Liver (tissue), 9 donors: ENCODE measurements around the gene STK24. TPM values are rescaled to one million over a fixed set of nuclear protein-coding genes. Genes with fewer than 3 reads are reported as not detected.

Source experiments
- DNase-seq: peaks from one replicate; pipeline ENCODE4 v3.0.0-alpha.2; 2017; ENCODE audit warnings: low spot score
- H3K27ac ChIP-seq, 2 donors: one replicate each; pipeline ENCODE4 v1.7.0; 2013; ENCODE audit warnings: inconsistent platforms in 2 of 2, low read length in 2 of 2, control low read depth in 1 of 2, low read depth in 1 of 2, mild to moderate bottlenecking in 1 of 2
- H3K27me3 ChIP-seq, 4 donors: one replicate each; pipeline versions ENCODE4 v1.6.1 to v1.7.0; 2013; ENCODE audit warnings: low read length in 3 of 4, inconsistent platforms in 1 of 4, mild to moderate bottlenecking in 1 of 4, moderate library complexity in 1 of 4; ENCODE audit not compliant: control insufficient read depth in 4 of 4, insufficient read depth in 4 of 4
- H3K36me3 ChIP-seq, 4 donors: one replicate each; pipeline versions ENCODE4 v1.6.1 to v1.7.0; 2013; ENCODE audit warnings: low read length in 3 of 4, mild to moderate bottlenecking in 3 of 4, low read depth in 1 of 4, moderate library complexity in 1 of 4; ENCODE audit not compliant: control insufficient read depth in 4 of 4, insufficient read depth in 3 of 4
- H3K4me1 ChIP-seq, 4 donors: one replicate each; pipeline versions ENCODE4 v1.6.1 to v1.7.0; 2013; ENCODE audit warnings: low read length in 3 of 4, mild to moderate bottlenecking in 3 of 4, moderate library complexity in 1 of 4; ENCODE audit not compliant: control insufficient read depth in 4 of 4, insufficient read depth in 4 of 4
- H3K4me3 ChIP-seq, 3 donors: one replicate each; pipeline versions ENCODE4 v1.6.1 to v1.7.0; 2013; ENCODE audit warnings: low read length in 3 of 3, control low read depth in 1 of 3, low read depth in 1 of 3, mild to moderate bottlenecking in 1 of 3
- H3K9ac ChIP-seq, 2 donors: one replicate each; pipeline ENCODE4 v1.7.0; 2013; ENCODE audit warnings: low read length in 2 of 2, mild to moderate bottlenecking in 2 of 2, moderate library complexity in 2 of 2, control low read depth in 1 of 2, low read depth in 1 of 2
- H3K9me3 ChIP-seq, 4 donors: one replicate each; pipeline versions ENCODE4 v1.6.1 to v1.7.0; 2013; ENCODE audit warnings: low read length in 3 of 4; ENCODE audit not compliant: control insufficient read depth in 4 of 4
- EGR1 ChIP-seq, 2 donors: IDR thresholded peaks; 2 replicates each; pipeline ENCODE4 v1.6.1; 2016 to 2018; ENCODE audit warnings: antibody characterized with exemption in 2 of 2, low read depth in 2 of 2
- FOXA1 ChIP-seq: IDR thresholded peaks from 2 replicates; pipeline ENCODE4 v1.6.1; 2016; ENCODE audit warnings: antibody characterized with exemption
- GABPA ChIP-seq, 2 donors: IDR thresholded peaks in 1 of 2; conservative IDR thresholded peaks in 1 of 2; 2 replicates each; pipeline ENCODE4 v1.6.1; 2016; ENCODE audit warnings: antibody characterized with exemption in 2 of 2, mild to moderate bottlenecking in 1 of 2, moderate library complexity in 1 of 2
- HNF4A ChIP-seq, 2 donors: conservative IDR thresholded peaks; 2 replicates each; pipeline ENCODE4 v1.6.1; 2016; ENCODE audit warnings: antibody characterized with exemption in 2 of 2, mild to moderate bottlenecking in 2 of 2
- HNF4G ChIP-seq: IDR thresholded peaks from 2 replicates; pipeline ENCODE4 v1.6.1; 2016; ENCODE audit warnings: antibody characterized with exemption
- JUND ChIP-seq, 2 donors: IDR thresholded peaks; 2 replicates each; pipeline ENCODE4 v1.6.1; 2016; ENCODE audit warnings: antibody characterized with exemption in 2 of 2
- MAX ChIP-seq: IDR thresholded peaks from 2 replicates; pipeline ENCODE4 v1.6.1; 2016; ENCODE audit warnings: antibody characterized with exemption
- NR2F2 ChIP-seq: IDR thresholded peaks from 2 replicates; pipeline ENCODE4 v1.6.1; 2016; ENCODE audit warnings: antibody characterized with exemption
- RAD21 ChIP-seq, 2 donors: IDR thresholded peaks; 2 replicates each; pipeline ENCODE4 v1.6.1; 2016; ENCODE audit warnings: antibody characterized with exemption in 2 of 2, mild to moderate bottlenecking in 2 of 2
- RXRA ChIP-seq, 2 donors: IDR thresholded peaks; 2 replicates each; pipeline ENCODE4 v1.6.1; 2017 to 2018; ENCODE audit warnings: antibody characterized with exemption in 2 of 2, mild to moderate bottlenecking in 1 of 2
- SP1 ChIP-seq: IDR thresholded peaks from 2 replicates; pipeline ENCODE4 v1.6.1; 2018; ENCODE audit warnings: antibody characterized with exemption, mild to moderate bottlenecking
- YY1 ChIP-seq: IDR thresholded peaks from 2 replicates; pipeline ENCODE4 v1.6.1; 2016; ENCODE audit warnings: antibody characterized with exemption, mild to moderate bottlenecking
- ZBTB33 ChIP-seq: IDR thresholded peaks from 2 replicates; pipeline ENCODE4 v1.6.1; 2016; ENCODE audit warnings: antibody characterized with exemption
- WGBS: extraction: QIAGEN DNeasy Blood & Tissue Kit; methylation state at CpG from one replicate; pipeline ENCODE4 v1.1.7; 2013; 5-methylcytosine and 5-hydroxymethylcytosine counted together
- polyA plus RNA-seq, 2 donors: library from polyadenylated mRNA; stranded (reverse) in 1 of 2; unstranded in 1 of 2; fragments of 200-250 nt in 1 of 2; fragments of >200 nt in 1 of 2; fragmentation: Nextera tagmentation in 1 of 2; extraction: Ambion mirVana in 1 of 2; gene quantifications; one replicate each; pipeline versions ENCODE4 v1.2.1 to v1.2.3, GENCODE V29; 2013 to 2015
- total RNA-seq, 2 donors: library from RNA; depleted of rRNA; stranded (reverse); fragments of >200 nt; gene quantifications; one replicate each; pipeline ENCODE4 v1.2.3, GENCODE V29; 2014
- TF ChIP-seq, protein P1 (sequence below): IDR thresholded peaks from 2 replicates; pipeline ENCODE4 v1.6.1; 2016; ENCODE audit warnings: antibody characterized with exemption
- donor health status: healthy.
- donor health status: healthy.
- donor health status: healthy.
- donor health status: healthy.
- donor health status: healthy.

The STK24 gene
- total and polyA plus RNA-seq, 4 donors, result 6.4 to 43.3 (median 14.9) TPM

DNA sequence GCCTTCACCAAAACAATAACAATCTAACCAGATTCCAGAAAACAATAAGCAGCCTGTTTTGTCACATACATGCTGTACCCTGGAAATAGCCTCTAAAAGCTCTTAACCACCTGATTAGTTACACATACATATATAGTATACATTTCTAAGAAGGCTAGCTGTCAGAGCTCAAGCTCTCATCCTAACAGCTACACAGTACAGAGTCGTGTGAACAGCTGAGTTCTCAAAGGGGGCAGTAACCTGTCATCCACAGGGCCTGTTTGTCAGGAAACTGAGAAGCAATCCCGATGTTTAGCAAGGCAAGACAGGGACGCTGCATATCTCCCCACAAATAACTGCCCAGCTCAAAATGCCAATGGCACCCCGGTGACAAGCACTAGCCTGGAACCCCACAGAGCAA, 56.9 kb downstream of the STK24 start:
- Histone ChIP-seq H3K36me3 (no peaks in the 10 kb centered on the region), H3K9ac (no peak overlapping the region), H3K9me3 (no peaks in the 10 kb centered on the region), H3K27ac (no peak overlapping the region), H3K4me1 (peaks cover 8 to 40% (median 19%) of the 10 kb centered on the region in 4 donors), H3K4me3 (no peak overlapping the region), H3K27me3 (no peaks in the 10 kb centered on the region)
- TF ChIP-seq SP1 (no peak), GABPA (IDR thresholded peaks at IDR 0.05 in 1 of 2, conservative IDR thresholded peaks at IDR 0.05 in 1 of 2) (no peak), RAD21 (IDR thresholded peaks at IDR 0.05) (no peak), HNF4G (no peak), ZBTB33 (no peak), EGR1 (IDR thresholded peaks at IDR 0.05; ENCODE audit: low read depth in 2 of 2) (no peak), FOXA1 (no peak), YY1 (no peak), RXRA (IDR thresholded peaks at IDR 0.05) (no peak), HNF4A (conservative IDR thresholded peaks at IDR 0.05) (no peak)
- TF ChIP-seq, protein P1, sequence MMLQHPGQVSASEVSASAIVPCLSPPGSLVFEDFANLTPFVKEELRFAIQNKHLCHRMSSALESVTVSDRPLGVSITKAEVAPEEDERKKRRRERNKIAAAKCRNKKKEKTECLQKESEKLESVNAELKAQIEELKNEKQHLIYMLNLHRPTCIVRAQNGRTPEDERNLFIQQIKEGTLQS, result no peak
- 81% methylated on average over 4 of the region's 4 CpGs for WGBS
- DNase-seq, result no peak

- Histone ChIP-seq H3K27me3 (no peaks in the 10 kb centered on the region), H3K9ac (no peak overlapping the region), H3K9me3 (no peaks in the 10 kb centered on the region), H3K36me3 (no peaks in the 10 kb centered on the region), H3K27ac (no peak overlapping the region), H3K4me1 (peaks cover 10 to 34% (median 17%) of the 10 kb centered on the region in 4 donors), H3K4me3 (no peak overlapping the region)
- no peak for DNase-seq
- TF ChIP-seq GABPA (IDR thresholded peaks at IDR 0.05 in 1 of 2, conservative IDR thresholded peaks at IDR 0.05 in 1 of 2) (no peak), FOXA1 (no peak), JUND (IDR thresholded peaks at IDR 0.05) (peak in 1 of 2 donors; percentile 42), HNF4A (conservative IDR thresholded peaks at IDR 0.05) (no peak), MAX (no peak), YY1 (no peak), ZBTB33 (no peak), NR2F2 (no peak)
- 73% methylated on average over 6 of the region's 6 CpGs for WGBS
Measured at GRCh38 chr13:98517576-98518310, 59.2 kb downstream of the STK24 start.
